Measurements from ENCODE around the gene ATP2B3. TPM values are rescaled to one million over a fixed set of nuclear protein-coding genes. Genes with fewer than 3 reads are reported as not detected.

Gene ATP2B3
- total RNA-seq, 2 donors from 2014 or later: 0.68 to 0.85 TPM

GRCh38 chrX:153564047-153564606 is 46.7 kb downstream of the ATP2B3 start:
- H3K36me3 ChIP-seq: no peaks in the 10 kb centered on the region
- DNase-seq (ENCODE audit: low spot score): no peak
- H3K4me1 ChIP-seq (ENCODE audit: control insufficient read depth in 1 of 2, low read depth in 2 of 2): no peaks in the 10 kb centered on the region
- H3K27ac ChIP-seq: no peak overlapping the region
- no peak for ATAC-seq (ENCODE audit: insufficient number of reproducible peaks, low FRiP score, low read depth)
- H3K4me3 ChIP-seq: no peak overlapping the region
- H3K27me3 ChIP-seq (replicated peaks; ENCODE audit: insufficient read depth): no peaks in the 10 kb centered on the region
- H3K9me3 ChIP-seq: no peaks in the 10 kb centered on the region
- TF ChIP-seq CTCF (IDR thresholded peaks at IDR 0.05): no peak

GRCh38 chrX:153565996-153566580 is 48.6 kb downstream of the ATP2B3 start:
- DNase-seq (ENCODE audit: low spot score): no peak
- Histone ChIP-seq H3K36me3 (no peaks in the 10 kb centered on the region), H3K27me3 (replicated peaks; ENCODE audit: insufficient read depth) (no peaks in the 10 kb centered on the region)

GRCh38 chrX:153568451-153569011 is 51.1 kb downstream of the ATP2B3 start:
- Histone ChIP-seq H3K4me3 (no peak overlapping the region), H3K36me3 (no peaks in the 10 kb centered on the region), H3K9me3 (no peaks in the 10 kb centered on the region), H3K27me3 (replicated peaks; ENCODE audit: insufficient read depth) (no peaks in the 10 kb centered on the region), H3K27ac (no peak overlapping the region), H3K4me1 (ENCODE audit: control insufficient read depth in 1 of 2, low read depth in 2 of 2) (no peaks in the 10 kb centered on the region)
- ATAC-seq (ENCODE audit: insufficient number of reproducible peaks, low FRiP score, low read depth): no peak
- no peak for DNase-seq (ENCODE audit: low spot score)
- TF ChIP-seq CTCF (IDR thresholded peaks at IDR 0.05): no peak

More at GRCh38 chrX:153565996-153566580, 48.6 kb downstream of the ATP2B3 start:
- no peaks in the 10 kb centered on the region for H3K9me3 ChIP-seq
- H3K4me3 ChIP-seq: no peak overlapping the region
- H3K4me1 ChIP-seq (ENCODE audit: control insufficient read depth in 1 of 2, low read depth in 2 of 2): no peaks in the 10 kb centered on the region
- no peak for TF ChIP-seq CTCF (IDR thresholded peaks at IDR 0.05)
- ATAC-seq (ENCODE audit: insufficient number of reproducible peaks, low FRiP score, low read depth): no peak
- no peak overlapping the region for H3K27ac ChIP-seq

- Histone ChIP-seq H3K27me3 (replicated peaks; ENCODE audit: insufficient read depth) (no peaks in the 10 kb centered on the region), H3K4me3 (no peak overlapping the region), H3K27ac (no peak overlapping the region), H3K4me1 (ENCODE audit: control insufficient read depth in 1 of 2, low read depth in 2 of 2) (no peaks in the 10 kb centered on the region), H3K36me3 (no peaks in the 10 kb centered on the region), H3K9me3 (no peaks in the 10 kb centered on the region)
- no peak for TF ChIP-seq CTCF (IDR thresholded peaks at IDR 0.05)
- ATAC-seq (ENCODE audit: insufficient number of reproducible peaks, low FRiP score, low read depth): no peak
- no peak for DNase-seq (ENCODE audit: low spot score)
These were observed 52.0 kb downstream of the ATP2B3 start for GRCh38 chrX:153569475-153569874.

GRCh38 chrX:153571534-153571908 is 54.1 kb downstream of the ATP2B3 start:
- no peaks in the 10 kb centered on the region for H3K27me3 ChIP-seq (replicated peaks; ENCODE audit: insufficient read depth)

More at GRCh38 chrX:153571534-153571908, 54.1 kb downstream of the ATP2B3 start:
- ATAC-seq (ENCODE audit: insufficient number of reproducible peaks, low FRiP score, low read depth): no peak
- H3K4me3 ChIP-seq: no peak overlapping the region
- no peak overlapping the region for H3K27ac ChIP-seq
- H3K36me3 ChIP-seq: no peaks in the 10 kb centered on the region
- TF ChIP-seq CTCF (IDR thresholded peaks at IDR 0.05): no peak
- no peak for DNase-seq (ENCODE audit: low spot score)
- no peaks in the 10 kb centered on the region for H3K9me3 ChIP-seq
- no peaks in the 10 kb centered on the region for H3K4me1 ChIP-seq (ENCODE audit: control insufficient read depth in 1 of 2, low read depth in 2 of 2)

All from thoracic aorta (tissue), 2 donors.